Bronchial epithelial cell (primary cell): ENCODE measurements around the gene USP43. TPM values are rescaled to one million over a fixed set of nuclear protein-coding genes. Genes with fewer than 3 reads are reported as not detected.

ENCODE experiments used
- DNase-seq: peaks from one replicate; pipeline ENCODE4 v3.0.0-alpha.2; 2010; ENCODE audit warnings: low read depth
- FAIRE-seq: peaks from 2 replicates; lab custom pipeline; 2011; peaks lifted over from hg19 to GRCh38; lab: Jason Lieb, UNC
- H3K27me3 ChIP-seq: 2 replicates; pipeline ENCODE4 v1.5.1; 2011; ENCODE audit warnings: low read length; ENCODE audit not compliant: control insufficient read depth, insufficient read depth
- H3K36me3 ChIP-seq: 2 replicates; pipeline ENCODE4 v1.5.1; 2011; ENCODE audit warnings: low read length; ENCODE audit not compliant: control insufficient read depth, insufficient read depth
- H3K4me3 ChIP-seq: 2 replicates; pipeline ENCODE4 v1.5.1; 2011; ENCODE audit warnings: mild to moderate bottlenecking, low read depth, low read length, control low read depth
- total RNA-seq: library from RNA; depleted of rRNA; stranded (reverse); fragments of >200 nt; gene quantifications from 2 replicates; pipeline ENCODE4 v1.2.1, GENCODE V29; 2014
- TF ChIP-seq, protein P1 (sequence below): IDR thresholded peaks from 2 replicates; pipeline ENCODE4 v1.5.1; 2011; ENCODE audit warnings: mild to moderate bottlenecking, moderate library complexity, low read length, control low read depth, inconsistent platforms; ENCODE audit not compliant: insufficient read depth, severe bottlenecking

The USP43 gene
- total RNA-seq, 1 donor from 2014 or later: 13.4 TPM

DNA sequence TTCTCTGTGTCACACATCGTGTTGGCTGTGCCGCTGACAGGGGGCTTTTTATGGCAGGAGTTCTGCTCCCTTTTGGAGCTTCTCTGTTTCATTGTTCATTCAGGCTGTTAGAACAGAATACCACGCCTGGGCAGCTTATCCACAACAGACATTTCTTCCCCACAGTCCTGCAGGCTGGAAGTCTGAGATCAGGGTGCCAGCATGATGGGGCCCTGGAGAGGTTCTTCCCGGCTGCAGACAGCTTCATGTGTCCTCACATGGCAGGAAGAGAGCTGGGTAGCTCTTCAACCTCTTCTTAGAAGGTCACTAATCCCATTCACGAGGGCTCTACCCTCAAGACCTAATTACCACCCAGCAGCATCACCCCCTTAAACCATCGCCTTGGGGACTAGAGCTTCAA, 81.0 kb downstream of the USP43 start:
- no peak for DNase-seq
- no peaks in the 10 kb centered on the region for H3K27me3 ChIP-seq
- FAIRE-seq: no peak
- no peak overlapping the region for H3K4me3 ChIP-seq
- peaks cover 11% of the 10 kb centered on the region for H3K36me3 ChIP-seq
- TF ChIP-seq, protein P1, sequence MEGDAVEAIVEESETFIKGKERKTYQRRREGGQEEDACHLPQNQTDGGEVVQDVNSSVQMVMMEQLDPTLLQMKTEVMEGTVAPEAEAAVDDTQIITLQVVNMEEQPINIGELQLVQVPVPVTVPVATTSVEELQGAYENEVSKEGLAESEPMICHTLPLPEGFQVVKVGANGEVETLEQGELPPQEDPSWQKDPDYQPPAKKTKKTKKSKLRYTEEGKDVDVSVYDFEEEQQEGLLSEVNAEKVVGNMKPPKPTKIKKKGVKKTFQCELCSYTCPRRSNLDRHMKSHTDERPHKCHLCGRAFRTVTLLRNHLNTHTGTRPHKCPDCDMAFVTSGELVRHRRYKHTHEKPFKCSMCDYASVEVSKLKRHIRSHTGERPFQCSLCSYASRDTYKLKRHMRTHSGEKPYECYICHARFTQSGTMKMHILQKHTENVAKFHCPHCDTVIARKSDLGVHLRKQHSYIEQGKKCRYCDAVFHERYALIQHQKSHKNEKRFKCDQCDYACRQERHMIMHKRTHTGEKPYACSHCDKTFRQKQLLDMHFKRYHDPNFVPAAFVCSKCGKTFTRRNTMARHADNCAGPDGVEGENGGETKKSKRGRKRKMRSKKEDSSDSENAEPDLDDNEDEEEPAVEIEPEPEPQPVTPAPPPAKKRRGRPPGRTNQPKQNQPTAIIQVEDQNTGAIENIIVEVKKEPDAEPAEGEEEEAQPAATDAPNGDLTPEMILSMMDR: no peak

DNA sequence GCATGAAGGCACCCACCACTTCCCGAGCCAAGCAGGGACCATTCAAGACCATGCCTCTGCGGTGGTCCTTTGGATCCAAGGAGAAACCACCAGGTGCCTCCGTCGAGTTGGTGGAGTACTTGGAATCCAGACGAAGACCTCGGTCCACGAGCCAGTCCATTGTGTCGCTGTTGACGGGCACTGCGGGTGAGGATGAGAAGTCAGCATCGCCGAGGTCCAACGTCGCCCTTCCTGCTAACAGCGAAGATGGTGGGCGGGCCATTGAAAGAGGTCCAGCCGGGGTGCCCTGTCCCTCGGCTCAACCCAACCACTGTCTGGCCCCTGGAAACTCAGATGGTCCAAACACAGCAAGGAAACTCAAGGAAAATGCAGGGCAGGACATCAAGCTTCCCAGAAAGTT, 82.7 kb downstream of the USP43 start:
- TF ChIP-seq, protein P1: no peak
- Histone ChIP-seq H3K36me3 (peaks cover 11% of the 10 kb centered on the region), H3K27me3 (no peaks in the 10 kb centered on the region), H3K4me3 (no peak overlapping the region)
- DNase-seq (no peak), FAIRE-seq (no peak)

DNA sequence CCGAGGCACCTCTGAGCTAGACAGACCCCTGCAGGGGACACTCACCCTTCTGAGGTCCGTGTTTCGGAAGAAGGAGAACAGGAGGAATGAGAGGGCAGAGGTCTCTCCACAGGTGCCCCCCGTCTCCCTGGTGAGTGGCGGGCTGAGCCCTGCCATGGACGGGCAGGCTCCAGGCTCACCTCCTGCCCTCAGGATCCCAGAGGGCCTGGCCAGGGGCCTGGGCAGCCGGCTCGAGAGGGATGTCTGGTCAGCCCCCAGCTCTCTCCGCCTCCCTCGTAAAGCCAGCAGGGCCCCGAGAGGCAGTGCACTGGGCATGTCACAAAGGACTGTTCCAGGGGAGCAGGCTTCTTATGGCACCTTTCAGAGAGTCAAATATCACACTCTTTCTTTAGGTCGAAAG, 83.2 kb downstream of the USP43 start:
- H3K4me3 ChIP-seq: no peak overlapping the region
- FAIRE-seq: no peak
- TF ChIP-seq, protein P1: no peak
- H3K27me3 ChIP-seq: no peaks in the 10 kb centered on the region
- no peak for DNase-seq
- H3K36me3 ChIP-seq: peaks cover 11% of the 10 kb centered on the region

DNA sequence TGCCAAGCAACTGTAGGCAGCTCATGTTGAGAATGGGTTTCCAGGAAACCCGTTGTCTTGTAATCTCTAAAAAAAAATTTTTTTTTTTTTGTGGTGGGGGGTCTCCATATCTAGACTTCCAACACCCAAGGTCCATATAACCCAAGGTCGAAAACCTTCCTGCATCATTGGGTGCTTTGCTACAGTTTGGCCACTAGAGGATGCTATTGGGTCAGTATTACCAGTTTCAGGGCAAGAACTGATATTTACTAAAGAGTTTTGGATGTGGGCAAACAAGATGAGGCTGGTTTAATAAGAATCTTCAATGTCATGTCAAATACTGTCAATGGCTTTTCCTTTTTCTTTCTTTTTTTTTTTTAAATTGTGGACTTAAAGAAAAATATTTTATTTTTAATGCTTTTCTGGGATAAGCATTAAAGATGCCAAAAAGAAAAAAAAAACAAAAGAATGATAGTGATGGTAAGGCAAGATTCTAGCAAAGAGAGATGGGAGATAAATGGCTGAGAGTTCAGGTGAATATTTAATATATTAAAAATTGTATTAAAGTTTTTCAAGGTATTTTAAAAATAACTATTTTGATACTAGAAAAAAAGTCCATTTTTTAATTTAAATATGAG, 83.8 kb downstream of the USP43 start:
- peaks cover 8% of the 10 kb centered on the region for H3K36me3 ChIP-seq
- TF ChIP-seq, protein P1: peak; percentile 88
- no peaks in the 10 kb centered on the region for H3K27me3 ChIP-seq
- FAIRE-seq: no peak
- DNase-seq: peak; percentile 59
- no peak overlapping the region for H3K4me3 ChIP-seq

DNA sequence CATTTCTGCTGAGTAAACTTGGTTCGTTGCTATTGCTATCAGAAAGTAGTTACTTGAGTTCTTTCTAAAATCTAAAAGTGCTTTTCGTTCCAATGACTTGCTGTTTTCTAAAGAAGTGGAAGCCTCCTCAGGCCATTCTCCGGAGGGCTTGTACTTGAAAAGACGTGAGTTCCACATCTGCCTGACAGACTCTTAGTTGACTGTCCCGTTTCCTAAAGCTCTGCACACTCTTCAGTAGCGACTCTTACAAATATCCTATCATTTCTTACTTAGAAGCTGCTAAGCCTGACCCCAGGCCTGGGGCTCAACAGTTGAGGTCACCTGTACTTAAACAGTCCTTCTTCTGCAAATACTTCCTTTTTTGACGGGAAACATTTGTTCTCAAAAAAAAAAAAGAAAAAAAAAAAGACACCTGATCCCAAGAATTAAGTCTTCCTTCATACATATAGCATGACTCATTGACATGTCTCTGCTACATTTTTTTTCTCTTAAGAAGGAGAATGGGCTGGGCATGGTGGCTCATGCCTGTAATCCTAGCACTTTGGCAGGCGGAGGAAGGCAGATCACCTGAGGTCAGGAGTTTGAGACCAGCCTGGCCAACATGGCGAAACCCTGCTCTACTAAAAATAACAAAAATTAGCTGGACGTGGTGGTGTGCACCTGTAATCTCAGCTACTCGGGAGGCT, 84.6 kb downstream of the USP43 start:
- H3K27me3 ChIP-seq: no peaks in the 10 kb centered on the region
- DNase-seq (peak; percentile 85), FAIRE-seq (no peak)
- peaks cover 8% of the 10 kb centered on the region for H3K36me3 ChIP-seq
- H3K4me3 ChIP-seq: no peak overlapping the region
- TF ChIP-seq, protein P1: no peak
